ENCODE results near the gene CFAP61.

GRCh38 chr20:20052074-20052970 lies at the start of gene CFAP61, which contains the start of gene CRNKL1:
- TF ChIP-seq, protein P1, sequence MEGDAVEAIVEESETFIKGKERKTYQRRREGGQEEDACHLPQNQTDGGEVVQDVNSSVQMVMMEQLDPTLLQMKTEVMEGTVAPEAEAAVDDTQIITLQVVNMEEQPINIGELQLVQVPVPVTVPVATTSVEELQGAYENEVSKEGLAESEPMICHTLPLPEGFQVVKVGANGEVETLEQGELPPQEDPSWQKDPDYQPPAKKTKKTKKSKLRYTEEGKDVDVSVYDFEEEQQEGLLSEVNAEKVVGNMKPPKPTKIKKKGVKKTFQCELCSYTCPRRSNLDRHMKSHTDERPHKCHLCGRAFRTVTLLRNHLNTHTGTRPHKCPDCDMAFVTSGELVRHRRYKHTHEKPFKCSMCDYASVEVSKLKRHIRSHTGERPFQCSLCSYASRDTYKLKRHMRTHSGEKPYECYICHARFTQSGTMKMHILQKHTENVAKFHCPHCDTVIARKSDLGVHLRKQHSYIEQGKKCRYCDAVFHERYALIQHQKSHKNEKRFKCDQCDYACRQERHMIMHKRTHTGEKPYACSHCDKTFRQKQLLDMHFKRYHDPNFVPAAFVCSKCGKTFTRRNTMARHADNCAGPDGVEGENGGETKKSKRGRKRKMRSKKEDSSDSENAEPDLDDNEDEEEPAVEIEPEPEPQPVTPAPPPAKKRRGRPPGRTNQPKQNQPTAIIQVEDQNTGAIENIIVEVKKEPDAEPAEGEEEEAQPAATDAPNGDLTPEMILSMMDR (IDR thresholded peaks at IDR 0.05; ENCODE audit: low read depth, low read length) = no peak
- TF ChIP-seq MYC (IDR thresholded peaks at IDR 0.05; ENCODE audit: low read depth, low read length) (peak; percentile 68; the same call in 1 of the 2 replicates), POLR2A (IDR thresholded peaks at IDR 0.05; ENCODE audit: extremely low read depth, insufficient read length) (peak; percentile 44)

All from NB4 (cell line).